GM18907 (cell line): ENCODE data around the gene SLFNL1.

Source experiments
- ATAC-seq: cut with Tn5 transposase; IDR thresholded peaks from one replicate; pipeline ENCODE4 v1.9.1; 2021; ENCODE audit warnings: mild to moderate bottlenecking, moderate library complexity; ENCODE audit not compliant: unreplicated experiment

The SLFNL1 gene

GRCh38 chr1:41021526-41022308 lies at the start of gene SLFNL1:
Gene SLFNL1, minus strand, starts transcription at chr1:41021725. Its CDS starts 1,065 bp downstream, at chr1:41020660.
- no peak for ATAC-seq

GRCh38 chr1:41056907-41057306 lies 35.4 kb upstream of the SLFNL1 start:
- no peak for ATAC-seq

- no peak for ATAC-seq
Observed at GRCh38 chr1:41053316-41053715, 31.8 kb upstream of the SLFNL1 start.

- no peak for ATAC-seq
Observed at GRCh38 chr1:41051022-41051421, 29.5 kb upstream of the SLFNL1 start.

- ATAC-seq = no peak
Observed at GRCh38 chr1:41048540-41048939, 27.0 kb upstream of the SLFNL1 start.

- no peak for ATAC-seq
Observed at GRCh38 chr1:41046347-41046775, 24.8 kb upstream of the SLFNL1 start.

- no peak for ATAC-seq
Observed at GRCh38 chr1:41045740-41046139, 24.2 kb upstream of the SLFNL1 start.

- no peak for ATAC-seq
Observed at GRCh38 chr1:41044187-41044586, 22.7 kb upstream of the SLFNL1 start.

- ATAC-seq = no peak
Observed at GRCh38 chr1:41041614-41042270, 20.2 kb upstream of the SLFNL1 start.

- ATAC-seq = no peak
Observed at GRCh38 chr1:41038110-41038509, 16.6 kb upstream of the SLFNL1 start.

GRCh38 chr1:41037116-41037903 lies 15.8 kb upstream of the SLFNL1 start:
- ATAC-seq = no peak

GRCh38 chr1:41033272-41033671 lies 11.7 kb upstream of the SLFNL1 start:
- ATAC-seq = no peak

- ATAC-seq = no peak
Observed at GRCh38 chr1:41032147-41032546, 10.6 kb upstream of the SLFNL1 start.

- ATAC-seq = no peak
Observed at GRCh38 chr1:41030872-41031616, 9.5 kb upstream of the SLFNL1 start.

GRCh38 chr1:41028034-41028642 lies 6.6 kb upstream of the SLFNL1 start:
- no peak for ATAC-seq

- ATAC-seq = no peak
Observed at GRCh38 chr1:41025979-41026819, 4.7 kb upstream of the SLFNL1 start.

- no peak for ATAC-seq
Observed at GRCh38 chr1:41024953-41025352, 3.4 kb upstream of the SLFNL1 start.

- no peak for ATAC-seq
Observed at GRCh38 chr1:41023279-41023990, 1.9 kb upstream of the SLFNL1 start.

GRCh38 chr1:41022424-41022823 lies 899 bp upstream of the SLFNL1 start:
- ATAC-seq = no peak
